RPMI7951 (cell line): ENCODE measurements around the gene TCFL5. TPM values are rescaled to one million over a fixed set of nuclear protein-coding genes. Genes with fewer than 3 reads are reported as not detected.

Experiments
- DNase-seq: peaks from one replicate; pipeline ENCODE4 v3.0.0-alpha.2; 2012; ENCODE audit warnings: low read depth
- total RNA-seq: library from RNA; depleted of rRNA; stranded (reverse); fragments of >200 nt; shearing (Covaris generic); gene quantifications from 2 replicates; pipeline ENCODE4 v1.2.3, GENCODE V29; 2014

Gene TCFL5
- total RNA-seq, 1 experiment from 2014 or later = 13.7 TPM

- no peak for DNase-seq
Measured at GRCh38 chr20:62812181-62812906, 49.3 kb downstream of the TCFL5 start.

- no peak for DNase-seq
Measured at GRCh38 chr20:62811720-62812119, 49.9 kb downstream of the TCFL5 start.

GRCh38 chr20:62811320-62811719 lies 50.3 kb downstream of the TCFL5 start:
- no peak for DNase-seq

- DNase-seq = no peak
Measured at GRCh38 chr20:62809530-62810428, 51.8 kb downstream of the TCFL5 start.

- peak; percentile 71 for DNase-seq
Measured at GRCh38 chr20:62808211-62808865, 53.3 kb downstream of the TCFL5 start.

GRCh38 chr20:62807444-62808210 lies 54.0 kb downstream of the TCFL5 start:
- DNase-seq = no peak

- DNase-seq = no peak
Measured at GRCh38 chr20:62806383-62807050, 55.1 kb downstream of the TCFL5 start.

GRCh38 chr20:62805711-62806382 lies 55.8 kb downstream of the TCFL5 start:
- DNase-seq = no peak

- peak; percentile 36 for DNase-seq
Measured at GRCh38 chr20:62805155-62805710, 56.4 kb downstream of the TCFL5 start.

- DNase-seq = peak; percentile 75
Measured at GRCh38 chr20:62804627-62805154, 56.9 kb downstream of the TCFL5 start, which contains the start of gene OGFR. TSS of gene OGFR (plus strand) at chr20:62804835. CDS start at chr20:62804860, 25 bp downstream.

GRCh38 chr20:62804021-62804626 lies 57.5 kb downstream of the TCFL5 start:
- DNase-seq = peak; percentile 63

- no peak for DNase-seq
Measured at GRCh38 chr20:62802026-62802712, 59.5 kb downstream of the TCFL5 start.

GRCh38 chr20:62801284-62802010 lies 60.2 kb downstream of the TCFL5 start:
- DNase-seq = no peak

- DNase-seq = no peak
Measured at GRCh38 chr20:62800314-62801259, 61.0 kb downstream of the TCFL5 start.

- no peak for DNase-seq
Measured at GRCh38 chr20:62799873-62800272, 61.7 kb downstream of the TCFL5 start.

GRCh38 chr20:62799459-62799858 lies 62.2 kb downstream of the TCFL5 start:
- DNase-seq = no peak

- DNase-seq = no peak
Measured at GRCh38 chr20:62799036-62799435, 62.6 kb downstream of the TCFL5 start.
